ENCODE measurements around the gene IGFL1. TPM values are rescaled to one million over a fixed set of nuclear protein-coding genes. Genes with fewer than 3 reads are reported as not detected.
"Not testable (repeated sequence)": the region's sequence is repeated elsewhere in the genome, so short reads cannot be mapped to it uniquely, and the experiment has no call there.

IGFL1 gene
- total and polyA plus RNA-seq, 2 donors, result 0.99 to 26.9 TPM

GRCh38 chr19:46191356-46191755 lies 38.2 kb upstream of the IGFL1 start:
- Histone ChIP-seq H3K4me3 (ENCODE audit: low read length in 2 of 2) (no peak overlapping the region), H3K4me1 (ENCODE audit: control insufficient read depth in 2 of 2, insufficient read depth in 2 of 2, low read length in 2 of 2) (peaks cover 0 to 4% of the 10 kb centered on the region in 2 donors), H3K36me3 (ENCODE audit: control insufficient read depth in 2 of 2, insufficient read depth in 2 of 2, low read length in 1 of 2) (no peaks in the 10 kb centered on the region), H3K27me3 (ENCODE audit: control insufficient read depth in 2 of 2, insufficient read depth in 1 of 2, low read length in 1 of 2) (peaks cover 2 to 10% of the 10 kb centered on the region in 2 donors), H3K9me3 (ENCODE audit: control insufficient read depth in 2 of 2, insufficient read depth in 1 of 2, low read length in 1 of 2) (no peaks in the 10 kb centered on the region), H3K27ac (ENCODE audit: low read depth in 1 of 2, low read length in 1 of 2) (no peak overlapping the region)
- DNase-seq (ENCODE audit: low read depth in 6 of 9, low spot score in 9 of 9), result no peak
- WGBS, result 83% methylated on average over 4 of the region's 4 CpGs

- H3K4me1 ChIP-seq (ENCODE audit: control insufficient read depth in 2 of 2, insufficient read depth in 2 of 2, low read length in 2 of 2), result peaks cover 0 to 4% of the 10 kb centered on the region in 2 donors
- H3K4me3 ChIP-seq (ENCODE audit: low read length in 2 of 2), result no peak overlapping the region
- no peak for DNase-seq (ENCODE audit: low read depth in 6 of 9, low spot score in 9 of 9)
- no peak overlapping the region for H3K27ac ChIP-seq (ENCODE audit: low read depth in 1 of 2, low read length in 1 of 2)
- peaks cover 2 to 10% of the 10 kb centered on the region in 2 donors for H3K27me3 ChIP-seq (ENCODE audit: control insufficient read depth in 2 of 2, insufficient read depth in 1 of 2, low read length in 1 of 2)
- no peaks in the 10 kb centered on the region for H3K9me3 ChIP-seq (ENCODE audit: control insufficient read depth in 2 of 2, insufficient read depth in 1 of 2, low read length in 1 of 2)
- no peaks in the 10 kb centered on the region for H3K36me3 ChIP-seq (ENCODE audit: control insufficient read depth in 2 of 2, insufficient read depth in 2 of 2, low read length in 1 of 2)
- 73% methylated on average over 3 of the region's 3 CpGs for WGBS
Measured at GRCh38 chr19:46191972-46192371, 37.6 kb upstream of the IGFL1 start.

GRCh38 chr19:46192626-46192991 lies 36.9 kb upstream of the IGFL1 start:
- DNase-seq (ENCODE audit: low read depth in 6 of 9, low spot score in 9 of 9); H3K4me1 ChIP-seq (ENCODE audit: control insufficient read depth in 2 of 2, insufficient read depth in 2 of 2, low read length in 2 of 2); H3K9me3 ChIP-seq (ENCODE audit: control insufficient read depth in 2 of 2, insufficient read depth in 1 of 2, low read length in 1 of 2); H3K36me3 ChIP-seq (ENCODE audit: control insufficient read depth in 2 of 2, insufficient read depth in 2 of 2, low read length in 1 of 2); H3K27ac ChIP-seq (ENCODE audit: low read depth in 1 of 2, low read length in 1 of 2); H3K4me3 ChIP-seq (ENCODE audit: low read length in 2 of 2): not testable (repeated sequence)
- WGBS, result 80% methylated on average over 5 of the region's 5 CpGs
- peaks cover 2 to 10% of the 10 kb centered on the region in 2 donors for H3K27me3 ChIP-seq (ENCODE audit: control insufficient read depth in 2 of 2, insufficient read depth in 1 of 2, low read length in 1 of 2)

- no peak for DNase-seq (ENCODE audit: low read depth in 6 of 9, low spot score in 9 of 9)
- no peak overlapping the region for H3K4me3 ChIP-seq (ENCODE audit: low read length in 2 of 2)
- no peaks in the 10 kb centered on the region for H3K36me3 ChIP-seq (ENCODE audit: control insufficient read depth in 2 of 2, insufficient read depth in 2 of 2, low read length in 1 of 2)
- H3K27me3 ChIP-seq (ENCODE audit: control insufficient read depth in 2 of 2, insufficient read depth in 1 of 2, low read length in 1 of 2), result peaks cover 2 to 10% of the 10 kb centered on the region in 2 donors
- WGBS, result 77% methylated on average over 11 of the region's 11 CpGs
- no peaks in the 10 kb centered on the region for H3K9me3 ChIP-seq (ENCODE audit: control insufficient read depth in 2 of 2, insufficient read depth in 1 of 2, low read length in 1 of 2)
- H3K27ac ChIP-seq (ENCODE audit: low read depth in 1 of 2, low read length in 1 of 2), result no peak overlapping the region
- H3K4me1 ChIP-seq (ENCODE audit: control insufficient read depth in 2 of 2, insufficient read depth in 2 of 2, low read length in 2 of 2), result peaks cover 0 to 4% of the 10 kb centered on the region in 2 donors
Measured at GRCh38 chr19:46192992-46193650, 36.4 kb upstream of the IGFL1 start.

- Histone ChIP-seq H3K27ac (ENCODE audit: low read depth in 1 of 2, low read length in 1 of 2) (no peak overlapping the region), H3K9me3 (ENCODE audit: control insufficient read depth in 2 of 2, insufficient read depth in 1 of 2, low read length in 1 of 2) (no peaks in the 10 kb centered on the region), H3K27me3 (ENCODE audit: control insufficient read depth in 2 of 2, insufficient read depth in 1 of 2, low read length in 1 of 2) (peaks cover 2 to 8% of the 10 kb centered on the region in 2 donors), H3K4me3 (ENCODE audit: low read length in 2 of 2) (no peak overlapping the region), H3K4me1 (ENCODE audit: control insufficient read depth in 2 of 2, insufficient read depth in 2 of 2, low read length in 2 of 2) (peaks cover 0 to 2% of the 10 kb centered on the region in 2 donors), H3K36me3 (ENCODE audit: control insufficient read depth in 2 of 2, insufficient read depth in 2 of 2, low read length in 1 of 2) (no peaks in the 10 kb centered on the region)
- no peak for DNase-seq (ENCODE audit: low read depth in 6 of 9, low spot score in 9 of 9)
- WGBS, result 90% methylated on average over 4 of the region's 4 CpGs
Measured at GRCh38 chr19:46193678-46194077, 35.9 kb upstream of the IGFL1 start.

GRCh38 chr19:46195104-46195503 lies 34.4 kb upstream of the IGFL1 start:
- Histone ChIP-seq H3K27me3 (ENCODE audit: control insufficient read depth in 2 of 2, insufficient read depth in 1 of 2, low read length in 1 of 2) (no peaks in the 10 kb centered on the region), H3K27ac (ENCODE audit: low read depth in 1 of 2, low read length in 1 of 2) (no peak overlapping the region), H3K4me1 (ENCODE audit: control insufficient read depth in 2 of 2, insufficient read depth in 2 of 2, low read length in 2 of 2) (no peaks in the 10 kb centered on the region), H3K4me3 (ENCODE audit: low read length in 2 of 2) (no peak overlapping the region), H3K36me3 (ENCODE audit: control insufficient read depth in 2 of 2, insufficient read depth in 2 of 2, low read length in 1 of 2) (no peaks in the 10 kb centered on the region), H3K9me3 (ENCODE audit: control insufficient read depth in 2 of 2, insufficient read depth in 1 of 2, low read length in 1 of 2) (no peaks in the 10 kb centered on the region)
- no peak for DNase-seq (ENCODE audit: low read depth in 6 of 9, low spot score in 9 of 9)
- 97% methylated on average over 3 of the region's 3 CpGs for WGBS

GRCh38 chr19:46195919-46196318 lies 33.6 kb upstream of the IGFL1 start:
- not testable (repeated sequence) for H3K27me3 ChIP-seq (ENCODE audit: control insufficient read depth in 2 of 2, insufficient read depth in 1 of 2, low read length in 1 of 2); H3K27ac ChIP-seq (ENCODE audit: low read depth in 1 of 2, low read length in 1 of 2)

GRCh38 chr19:46196410-46197124 lies 33.0 kb upstream of the IGFL1 start:
- no peak overlapping the region for H3K27ac ChIP-seq (ENCODE audit: low read depth in 1 of 2, low read length in 1 of 2)
- H3K27me3 ChIP-seq (ENCODE audit: control insufficient read depth in 2 of 2, insufficient read depth in 1 of 2, low read length in 1 of 2), result no peaks in the 10 kb centered on the region
- H3K4me3 ChIP-seq (ENCODE audit: low read length in 2 of 2), result no peak overlapping the region
- no peaks in the 10 kb centered on the region for H3K4me1 ChIP-seq (ENCODE audit: control insufficient read depth in 2 of 2, insufficient read depth in 2 of 2, low read length in 2 of 2)
- 73% methylated on average over 8 of the region's 8 CpGs for WGBS
- H3K9me3 ChIP-seq (ENCODE audit: control insufficient read depth in 2 of 2, insufficient read depth in 1 of 2, low read length in 1 of 2), result no peaks in the 10 kb centered on the region
- H3K36me3 ChIP-seq (ENCODE audit: control insufficient read depth in 2 of 2, insufficient read depth in 2 of 2, low read length in 1 of 2), result no peaks in the 10 kb centered on the region
- DNase-seq (ENCODE audit: low read depth in 6 of 9, low spot score in 9 of 9), result no peak

More at GRCh38 chr19:46195919-46196318, 33.6 kb upstream of the IGFL1 start:
- not testable (repeated sequence) for DNase-seq (ENCODE audit: low read depth in 6 of 9, low spot score in 9 of 9); H3K9me3 ChIP-seq (ENCODE audit: control insufficient read depth in 2 of 2, insufficient read depth in 1 of 2, low read length in 1 of 2); H3K36me3 ChIP-seq (ENCODE audit: control insufficient read depth in 2 of 2, insufficient read depth in 2 of 2, low read length in 1 of 2); H3K4me1 ChIP-seq (ENCODE audit: control insufficient read depth in 2 of 2, insufficient read depth in 2 of 2, low read length in 2 of 2); H3K4me3 ChIP-seq (ENCODE audit: low read length in 2 of 2)
- 87% methylated on average over 7 of the region's 7 CpGs for WGBS

- H3K9me3 ChIP-seq (ENCODE audit: control insufficient read depth in 2 of 2, insufficient read depth in 1 of 2, low read length in 1 of 2), result no peaks in the 10 kb centered on the region
- no peak for DNase-seq (ENCODE audit: low read depth in 6 of 9, low spot score in 9 of 9)
- no peaks in the 10 kb centered on the region for H3K4me1 ChIP-seq (ENCODE audit: control insufficient read depth in 2 of 2, insufficient read depth in 2 of 2, low read length in 2 of 2)
- no peak overlapping the region for H3K27ac ChIP-seq (ENCODE audit: low read depth in 1 of 2, low read length in 1 of 2)
- 79% methylated on average over 4 of the region's 4 CpGs for WGBS
- H3K36me3 ChIP-seq (ENCODE audit: control insufficient read depth in 2 of 2, insufficient read depth in 2 of 2, low read length in 1 of 2), result no peaks in the 10 kb centered on the region
- no peaks in the 10 kb centered on the region for H3K27me3 ChIP-seq (ENCODE audit: control insufficient read depth in 2 of 2, insufficient read depth in 1 of 2, low read length in 1 of 2)
- H3K4me3 ChIP-seq (ENCODE audit: low read length in 2 of 2), result no peak overlapping the region
Measured at GRCh38 chr19:46197314-46198070, 32.0 kb upstream of the IGFL1 start.

All from thymus (tissue), 11 donors.